Trophoblast cell (in vitro differentiated cells and primary cell): ENCODE data around the gene ENKD1.

Experiments used
- DNase-seq, 2 donors: peaks; one replicate each; pipeline ENCODE4 v3.0.0-alpha.2; 2016
- H2AFZ ChIP-seq: 2 replicates; pipeline ENCODE4 v1.6.1; 2013; ENCODE audit warnings: low read length, moderate library complexity, mild to moderate bottlenecking; ENCODE audit not compliant: insufficient read depth, poor library complexity
- H2AK5ac ChIP-seq: 2 replicates; pipeline ENCODE4 v1.6.1; 2013; ENCODE audit warnings: mild to moderate bottlenecking, low read length
- H2BK120ac ChIP-seq: 2 replicates; pipeline ENCODE4 v1.6.1; 2013; ENCODE audit warnings: low read length, mild to moderate bottlenecking, moderate library complexity; ENCODE audit not compliant: insufficient read depth, poor library complexity
- H2BK12ac ChIP-seq: 2 replicates; pipeline ENCODE4 v1.6.1; 2013; ENCODE audit warnings: mild to moderate bottlenecking, low read length, moderate library complexity
- H2BK5ac ChIP-seq: 2 replicates; pipeline ENCODE4 v1.6.1; 2013; ENCODE audit warnings: low read length, low read depth, moderate library complexity, mild to moderate bottlenecking; ENCODE audit not compliant: poor library complexity
- H3K14ac ChIP-seq: 2 replicates; pipeline ENCODE4 v1.6.1; 2013; ENCODE audit warnings: mild to moderate bottlenecking, low read length
- H3K18ac ChIP-seq: 2 replicates; pipeline ENCODE4 v1.6.1; 2013; ENCODE audit warnings: mild to moderate bottlenecking, low read length
- H3K23ac ChIP-seq: 2 replicates; pipeline ENCODE4 v1.6.1; 2013; ENCODE audit warnings: low read length
- H3K27ac ChIP-seq: 2 replicates; pipeline ENCODE4 v1.5.1; 2013; ENCODE audit warnings: low read depth, mild to moderate bottlenecking, inconsistent platforms, low read length, moderate library complexity
- H3K27me3 ChIP-seq: 2 replicates; pipeline ENCODE4 v1.6.1; 2013; ENCODE audit warnings: inconsistent platforms, mild to moderate bottlenecking, low read length, moderate library complexity; ENCODE audit not compliant: insufficient read depth
- H3K36me3 ChIP-seq, 2 experiments: 1 replicate in 1 of 2; 2 replicates in 1 of 2; pipeline ENCODE4 v1.6.1; 2013; ENCODE audit warnings: low read length in 2 of 2, mild to moderate bottlenecking in 2 of 2, moderate library complexity in 1 of 2; ENCODE audit not compliant: insufficient read depth in 2 of 2, control insufficient read depth in 1 of 2
- H3K4ac ChIP-seq: 2 replicates; pipeline ENCODE4 v1.6.1; 2013; ENCODE audit warnings: low read depth, mild to moderate bottlenecking, low read length, moderate library complexity
- H3K4me1 ChIP-seq, 2 experiments: 1 replicate in 1 of 2; 2 replicates in 1 of 2; pipeline ENCODE4 v1.6.1; 2013; ENCODE audit warnings: low read length in 2 of 2, mild to moderate bottlenecking in 2 of 2, moderate library complexity in 1 of 2; ENCODE audit not compliant: insufficient read depth in 2 of 2, control insufficient read depth in 1 of 2
- H3K4me2 ChIP-seq: 2 replicates; pipeline ENCODE4 v1.6.1; 2013; ENCODE audit warnings: inconsistent platforms, mild to moderate bottlenecking, low read length, moderate library complexity
- H3K4me3 ChIP-seq: 2 replicates; pipeline ENCODE4 v1.5.1; 2013; ENCODE audit warnings: mild to moderate bottlenecking, low read depth, low read length, inconsistent platforms
- H3K79me1 ChIP-seq: one replicate; pipeline ENCODE4 v1.6.1; 2013; ENCODE audit warnings: low read length
- H3K79me2 ChIP-seq: 2 replicates; pipeline ENCODE4 v1.6.1; 2013; ENCODE audit warnings: low read length, mild to moderate bottlenecking; ENCODE audit not compliant: control insufficient read depth, insufficient read depth, poor library complexity
- H3K9ac ChIP-seq: 2 replicates; pipeline ENCODE4 v1.6.1; 2013; ENCODE audit warnings: mild to moderate bottlenecking, low read length
- H3K9me3 ChIP-seq: 2 replicates; pipeline ENCODE4 v1.6.1; 2013; ENCODE audit warnings: low read depth, mild to moderate bottlenecking, control low read depth, inconsistent platforms, low read length; ENCODE audit not compliant: insufficient read depth
- H4K12ac ChIP-seq: 2 replicates; pipeline ENCODE4 v1.6.1; 2013; ENCODE audit warnings: low read depth, mild to moderate bottlenecking, low read length, moderate library complexity
- H4K8ac ChIP-seq: 2 replicates; pipeline ENCODE4 v1.6.1; 2013; ENCODE audit warnings: low read depth, mild to moderate bottlenecking, low read length, moderate library complexity
- H4K91ac ChIP-seq: one replicate; pipeline ENCODE4 v1.6.1; 2013; ENCODE audit warnings: low read depth, mild to moderate bottlenecking, low read length, moderate library complexity
- WGBS: extraction: QIAGEN DNeasy Blood & Tissue Kit; methylation state at CpG from one replicate; pipeline ENCODE4 v1.1.7; 2013; ENCODE audit warnings: missing lambda C conversion rate; ENCODE audit not compliant: insufficient read length, insufficient coverage; ENCODE audit errors: extremely low coverage; 5-methylcytosine and 5-hydroxymethylcytosine counted together

The ENKD1 gene

GRCh38 chr16:67672739-67673662, 6.5 kb upstream of the ENKD1 start:
- Histone ChIP-seq H3K14ac (no peak overlapping the region), H3K27me3 (no peaks in the 10 kb centered on the region), H3K4ac (no peak overlapping the region), H3K27ac (no peak overlapping the region), H2BK12ac (no peak overlapping the region), H3K4me3 (no peak overlapping the region), H2AK5ac (no peak overlapping the region), H2AFZ (no peak overlapping the region), H3K36me3 (peaks cover 7 to 18% of the 10 kb centered on the region in 2 experiments), H3K23ac (no peak overlapping the region), H3K4me1 (peaks cover 8 to 13% of the 10 kb centered on the region in 2 experiments), H2BK120ac (no peak overlapping the region), H3K9me3 (no peaks in the 10 kb centered on the region), H4K8ac (no peak overlapping the region), H3K79me2 (no peaks in the 10 kb centered on the region), H3K79me1 (peaks cover 4% of the 10 kb centered on the region), H2BK5ac (no peak overlapping the region), H3K9ac (no peak overlapping the region), H4K12ac (no peak overlapping the region), H4K91ac (no peak overlapping the region), H3K4me2 (no peak overlapping the region), H3K18ac (no peak overlapping the region)
- DNase-seq, result peak; percentile 60 to 83
- WGBS, result no CpG with 5 or more reads among the region's 13 CpGs

- Histone ChIP-seq H3K18ac (no peak overlapping the region), H3K9ac (no peak overlapping the region), H2BK12ac (no peak overlapping the region), H3K27me3 (no peaks in the 10 kb centered on the region), H3K4me3 (no peak overlapping the region), H3K9me3 (no peaks in the 10 kb centered on the region), H2BK5ac (no peak overlapping the region), H3K79me1 (peaks cover 2% of the 10 kb centered on the region), H3K27ac (no peak overlapping the region), H4K12ac (no peak overlapping the region), H4K91ac (no peak overlapping the region), H3K23ac (no peak overlapping the region), H2BK120ac (no peak overlapping the region), H2AFZ (no peak overlapping the region), H3K4me2 (no peak overlapping the region), H4K8ac (no peak overlapping the region), H3K36me3 (peaks cover 7 to 18% of the 10 kb centered on the region in 2 experiments), H3K4me1 (peaks cover 6 to 10% of the 10 kb centered on the region in 2 experiments), H2AK5ac (no peak overlapping the region), H3K79me2 (no peaks in the 10 kb centered on the region), H3K4ac (no peak overlapping the region), H3K14ac (no peak overlapping the region)
- no peak for DNase-seq
- WGBS, result no CpG with 5 or more reads among the region's 4 CpGs
These were observed 5.8 kb upstream of the ENKD1 start for GRCh38 chr16:67672306-67672705.

GRCh38 chr16:67669499-67670101, 3.0 kb upstream of the ENKD1 start:
- H2BK5ac ChIP-seq, result no peak overlapping the region

GRCh38 chr16:67668495-67669157, 2.1 kb upstream of the ENKD1 start:
- Histone ChIP-seq H3K79me1 (peaks cover 5% of the 10 kb centered on the region), H2BK5ac (no peak overlapping the region), H3K4me1 (peaks cover 11% of the 10 kb centered on the region in 2 experiments), H3K4me3 (no peak overlapping the region), H3K79me2 (peaks cover 3% of the 10 kb centered on the region), H4K12ac (no peak overlapping the region), H3K9me3 (no peaks in the 10 kb centered on the region), H3K27me3 (no peaks in the 10 kb centered on the region), H3K9ac (no peak overlapping the region), H3K18ac (no peak overlapping the region), H3K14ac (no peak overlapping the region), H2BK12ac (no peak overlapping the region), H4K91ac (no peak overlapping the region), H3K36me3 (no peaks in the 10 kb centered on the region), H3K4me2 (no peak overlapping the region), H4K8ac (no peak overlapping the region), H3K23ac (no peak overlapping the region), H3K27ac (no peak overlapping the region), H3K4ac (no peak overlapping the region), H2AK5ac (no peak overlapping the region), H2AFZ (no peak overlapping the region), H2BK120ac (no peak overlapping the region)
- no CpG with 5 or more reads among the region's 6 CpGs for WGBS
- no peak for DNase-seq

More at GRCh38 chr16:67669499-67670101, 3.0 kb upstream of the ENKD1 start:
- WGBS, result no CpG with 5 or more reads among the region's 10 CpGs
- no peaks in the 10 kb centered on the region for H3K27me3 ChIP-seq
- no peak overlapping the region for H3K9ac ChIP-seq
- H4K12ac ChIP-seq, result no peak overlapping the region
- H4K8ac ChIP-seq, result no peak overlapping the region
- no peak for DNase-seq
- H3K4me1 ChIP-seq, result peaks cover 11% of the 10 kb centered on the region in 2 experiments
- H3K4ac ChIP-seq, result no peak overlapping the region
- no peak overlapping the region for H3K27ac ChIP-seq
- H2AFZ ChIP-seq, result no peak overlapping the region
- peaks cover 0 to 5% of the 10 kb centered on the region in 2 experiments for H3K36me3 ChIP-seq
- no peak overlapping the region for H3K4me2 ChIP-seq
- no peak overlapping the region for H4K91ac ChIP-seq
- H2BK120ac ChIP-seq, result no peak overlapping the region
- H2AK5ac ChIP-seq, result no peak overlapping the region
- H3K79me2 ChIP-seq, result peaks cover 3% of the 10 kb centered on the region
- no peak overlapping the region for H2BK12ac ChIP-seq
- peaks cover 5% of the 10 kb centered on the region for H3K79me1 ChIP-seq
- H3K18ac ChIP-seq, result no peak overlapping the region
- no peaks in the 10 kb centered on the region for H3K9me3 ChIP-seq
- no peak overlapping the region for H3K4me3 ChIP-seq
- no peak overlapping the region for H3K23ac ChIP-seq
- H3K14ac ChIP-seq, result no peak overlapping the region
